CD14-positive monocyte (primary cell): ENCODE measurements around the gene PADI2. TPM values are rescaled to one million over a fixed set of nuclear protein-coding genes. Genes with fewer than 3 reads are reported as not detected.

ENCODE experiments used
- DNase-seq, 3 donors: peaks; one replicate each; pipeline ENCODE4 v3.0.0-alpha.2; 2011 to 2022
- H2AFZ ChIP-seq: 2 replicates; pipeline ENCODE4 v1.6.0; 2012; ENCODE audit warnings: mild to moderate bottlenecking, low read depth, low read length, inconsistent platforms; ENCODE audit not compliant: insufficient read depth, poor library complexity, severe bottlenecking
- H3K27ac ChIP-seq, 2 donors: 1 replicate in 1 of 2; 2 replicates in 1 of 2; pipeline ENCODE4 v1.5.1; 2012 to 2013; ENCODE audit warnings: low read length in 2 of 2, control low read depth in 1 of 2, inconsistent platforms in 1 of 2, low read depth in 1 of 2, mild to moderate bottlenecking in 1 of 2
- H3K27me3 ChIP-seq, 2 donors: one replicate each; pipeline versions ENCODE4 v1.6.0 to v1.6.1; 2011 to 2013; ENCODE audit warnings: low read length in 2 of 2; ENCODE audit not compliant: control insufficient read depth in 2 of 2, insufficient read depth in 2 of 2
- H3K36me3 ChIP-seq, 2 donors: replicated peaks in 1 of 2; 1 replicate in 1 of 2; 2 replicates in 1 of 2; pipeline versions ENCODE4 v1.5.1 to v1.6.1; 2012 to 2013; ENCODE audit warnings: low read length in 2 of 2, control low read depth in 1 of 2, inconsistent platforms in 1 of 2, mild to moderate bottlenecking in 1 of 2; ENCODE audit not compliant: insufficient read depth in 2 of 2, control insufficient read depth in 1 of 2
- H3K4me1 ChIP-seq, 2 donors: 1 replicate in 1 of 2; 2 replicates in 1 of 2; pipeline versions ENCODE4 v1.5.1 to v1.6.1; 2012 to 2013; ENCODE audit warnings: low read length in 2 of 2, control low read depth in 1 of 2, inconsistent platforms in 1 of 2, mild to moderate bottlenecking in 1 of 2, moderate library complexity in 1 of 2; ENCODE audit not compliant: insufficient read depth in 2 of 2, control insufficient read depth in 1 of 2
- H3K4me2 ChIP-seq: replicated peaks from 2 replicates; pipeline ENCODE3; 2012; ENCODE audit warnings: low read length, moderate library complexity, mild to moderate bottlenecking; ENCODE audit not compliant: poor library complexity, severe bottlenecking; ENCODE audit errors: extremely low read depth
- H3K4me3 ChIP-seq, 3 experiments: fragments of 200-600 bp in 1 of 3; sonication (generic) in 1 of 3; replicated peaks in 1 of 3; 1 replicate in 2 of 3; 2 replicates in 1 of 3; pipeline ENCODE4 v1.5.1; 2011 to 2013; ENCODE audit warnings: low read length in 3 of 3, mild to moderate bottlenecking in 3 of 3, control low read depth in 2 of 3, low read depth in 2 of 3, inconsistent platforms in 1 of 3, moderate library complexity in 1 of 3
- H3K79me2 ChIP-seq: 2 replicates; pipeline ENCODE4 v1.6.0; 2012; ENCODE audit warnings: mild to moderate bottlenecking, control low read depth, inconsistent platforms, low read length, moderate library complexity; ENCODE audit not compliant: insufficient read depth
- H3K9ac ChIP-seq: 2 replicates; pipeline ENCODE4 v1.6.0; 2017; ENCODE audit warnings: low read length, mild to moderate bottlenecking; ENCODE audit not compliant: insufficient read depth, poor library complexity, severe bottlenecking
- H3K9me3 ChIP-seq, 2 donors: replicated peaks in 1 of 2; 1 replicate in 1 of 2; 2 replicates in 1 of 2; pipeline versions ENCODE4 v1.5.1 to v1.6.1; 2012 to 2013; ENCODE audit warnings: low read length in 2 of 2, control low read depth in 1 of 2; ENCODE audit not compliant: control insufficient read depth in 1 of 2, insufficient read depth in 1 of 2
- H4K20me1 ChIP-seq: 2 replicates; pipeline ENCODE4 v1.6.0; 2012; ENCODE audit warnings: mild to moderate bottlenecking, low read length, control low read depth, moderate library complexity; ENCODE audit not compliant: insufficient read depth
- H3K27ac Mint-ChIP-seq, 7 donors: one replicate each; pipeline ENCODE4 v1.8.0; 2020; ENCODE audit warnings: mild to moderate bottlenecking in 7 of 7, mixed read lengths in 7 of 7, moderate library complexity in 6 of 7, inconsistent platforms in 2 of 7
- H3K27me3 Mint-ChIP-seq, 3 donors: one replicate each; pipeline ENCODE4 v1.8.0; 2021 to 2022; ENCODE audit warnings: low read depth in 3 of 3, mild to moderate bottlenecking in 3 of 3, mixed read lengths in 3 of 3, moderate library complexity in 3 of 3, inconsistent platforms in 1 of 3
- H3K36me3 Mint-ChIP-seq, 2 donors: one replicate each; pipeline ENCODE4 v1.8.0; 2020; ENCODE audit warnings: mixed read lengths in 2 of 2, inconsistent platforms in 1 of 2, mild to moderate bottlenecking in 1 of 2
- H3K4me1 Mint-ChIP-seq: one replicate; pipeline ENCODE4 v1.8.0; 2020; ENCODE audit warnings: mild to moderate bottlenecking, mixed read lengths
- H3K4me3 Mint-ChIP-seq, 2 donors: one replicate each; pipeline ENCODE4 v1.8.0; 2020; ENCODE audit warnings: mild to moderate bottlenecking in 2 of 2, mixed read lengths in 2 of 2, moderate library complexity in 1 of 2
- H3K9me3 Mint-ChIP-seq, 7 donors: one replicate each; pipeline ENCODE4 v1.8.0; 2020 to 2022; ENCODE audit warnings: mixed read lengths in 7 of 7, mild to moderate bottlenecking in 6 of 7, moderate library complexity in 6 of 7, inconsistent platforms in 2 of 7
- WGBS: methylation state at CpG from one replicate; pipeline ENCODE4 v1.1.5; 2013; ENCODE audit warnings: missing lambda C conversion rate; ENCODE audit not compliant: insufficient coverage; 5-methylcytosine and 5-hydroxymethylcytosine counted together
- intact Hi-C, 2 donors: fragments of 100-400 bp; cut with micrococcal nuclease; formaldehyde crosslinking; loops; one replicate each; pipeline versions ENCODE4 v1.15.0 to v1.15.1; 2023
- polyA plus RNA-seq, 3 donors: library from polyadenylated mRNA; depleted of rRNA in 1 of 3; unstranded in 2 of 3; stranded (reverse) in 1 of 3; fragments of 300-500 nt in 2 of 3; fragments of >200 nt in 1 of 3; fragmentation: Illumina TruSeq in 2 of 3; gene quantifications; 1 replicate in 2 of 3; 2 replicates in 1 of 3; pipeline ENCODE4 v1.2.3, GENCODE V29; 2012 to 2021
- TF ChIP-seq, protein P1 (sequence below): fragments of 200-600 bp; IDR thresholded peaks from one replicate; pipeline ENCODE4 v1.8.0; 2022; ENCODE audit warnings: antibody characterized with exemption, mild to moderate bottlenecking

PADI2 gene
- polyA plus RNA-seq, 3 donors, result 18.6 to 61.7 (median 32.6) TPM

DNA sequence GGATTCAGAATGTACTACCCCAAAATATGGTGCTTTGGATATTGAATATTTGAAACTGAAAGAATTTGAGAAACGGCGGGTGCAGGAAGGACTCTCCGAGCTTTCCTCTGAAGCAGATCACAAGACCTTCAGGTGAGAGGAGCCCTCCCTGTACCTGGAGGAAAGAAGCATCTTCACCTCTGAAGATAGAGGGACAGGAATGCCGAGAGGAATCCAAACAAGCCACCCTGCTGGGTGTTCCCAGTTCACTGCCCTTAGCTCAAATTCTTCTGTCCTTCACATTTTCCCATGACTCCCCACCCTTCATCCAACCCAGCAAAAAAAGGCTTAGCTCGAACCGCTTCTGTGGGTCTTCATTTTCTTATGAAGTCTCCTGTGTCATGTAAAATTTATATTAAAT is 18.2 kb upstream of the PADI2 start:
- Histone ChIP-seq H4K20me1 (no peaks in the 10 kb centered on the region), H3K4me1 (peaks cover 25 to 28% of the 10 kb centered on the region in 2 donors), H3K9me3 (no peaks in the 10 kb centered on the region), H3K27ac (no peak overlapping the region), H3K36me3 (no peaks in the 10 kb centered on the region), H3K79me2 (no peaks in the 10 kb centered on the region), H3K4me3 (no peak overlapping the region), H2AFZ (no peak overlapping the region), H3K27me3 (no peaks in the 10 kb centered on the region), H3K4me2 (no peak overlapping the region), H3K9ac (no peak overlapping the region)
- Mint-ChIP-seq H3K36me3 (peaks cover 0 to 2% of the 10 kb centered on the region in 2 donors), H3K4me3 (no peak overlapping the region), H3K27ac (no peak overlapping the region), H3K9me3 (peaks cover 0 to 3% (median 0%) of the 10 kb centered on the region in 7 donors), H3K27me3 (peaks cover 0 to 7% (median 5%) of the 10 kb centered on the region in 3 donors), H3K4me1 (peaks cover 33% of the 10 kb centered on the region)
- intact Hi-C loops, result no loop called here
- 100% methylated on average over 2 of the region's 6 CpGs for WGBS
- TF ChIP-seq, protein P1, sequence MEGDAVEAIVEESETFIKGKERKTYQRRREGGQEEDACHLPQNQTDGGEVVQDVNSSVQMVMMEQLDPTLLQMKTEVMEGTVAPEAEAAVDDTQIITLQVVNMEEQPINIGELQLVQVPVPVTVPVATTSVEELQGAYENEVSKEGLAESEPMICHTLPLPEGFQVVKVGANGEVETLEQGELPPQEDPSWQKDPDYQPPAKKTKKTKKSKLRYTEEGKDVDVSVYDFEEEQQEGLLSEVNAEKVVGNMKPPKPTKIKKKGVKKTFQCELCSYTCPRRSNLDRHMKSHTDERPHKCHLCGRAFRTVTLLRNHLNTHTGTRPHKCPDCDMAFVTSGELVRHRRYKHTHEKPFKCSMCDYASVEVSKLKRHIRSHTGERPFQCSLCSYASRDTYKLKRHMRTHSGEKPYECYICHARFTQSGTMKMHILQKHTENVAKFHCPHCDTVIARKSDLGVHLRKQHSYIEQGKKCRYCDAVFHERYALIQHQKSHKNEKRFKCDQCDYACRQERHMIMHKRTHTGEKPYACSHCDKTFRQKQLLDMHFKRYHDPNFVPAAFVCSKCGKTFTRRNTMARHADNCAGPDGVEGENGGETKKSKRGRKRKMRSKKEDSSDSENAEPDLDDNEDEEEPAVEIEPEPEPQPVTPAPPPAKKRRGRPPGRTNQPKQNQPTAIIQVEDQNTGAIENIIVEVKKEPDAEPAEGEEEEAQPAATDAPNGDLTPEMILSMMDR, result no peak
- DNase-seq, result no peak

DNA sequence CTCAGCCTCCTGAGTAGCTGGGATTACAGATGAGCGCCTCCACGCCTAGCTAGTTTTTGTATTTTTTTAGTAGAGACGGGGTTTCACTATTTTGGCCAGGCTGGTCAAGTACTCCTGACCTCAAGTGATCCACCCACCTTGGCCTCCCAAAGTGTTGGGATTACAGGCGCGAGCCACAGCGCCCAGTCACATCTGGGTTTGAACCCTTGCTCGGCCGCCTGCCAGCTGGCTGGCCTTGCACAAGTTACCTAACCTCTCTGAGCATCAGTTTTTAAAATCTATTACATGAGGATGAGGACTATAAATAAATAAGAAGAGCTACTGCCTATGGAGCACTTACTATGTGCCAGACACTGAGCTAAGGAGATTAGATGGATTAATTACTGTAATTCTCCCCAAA is 17.7 kb upstream of the PADI2 start:
- Histone ChIP-seq H2AFZ (no peak overlapping the region), H3K27ac (no peak overlapping the region), H3K4me2 (no peak overlapping the region), H3K9me3 (no peaks in the 10 kb centered on the region), H3K27me3 (no peaks in the 10 kb centered on the region), H3K4me3 (no peak overlapping the region), H3K79me2 (no peaks in the 10 kb centered on the region), H4K20me1 (no peaks in the 10 kb centered on the region), H3K36me3 (no peaks in the 10 kb centered on the region), H3K4me1 (peaks cover 20 to 23% of the 10 kb centered on the region in 2 donors), H3K9ac (no peak overlapping the region)
- intact Hi-C loops, result no loop called here
- peaks cover 0 to 7% (median 5%) of the 10 kb centered on the region in 3 donors for H3K27me3 Mint-ChIP-seq
- no peak overlapping the region for H3K27ac Mint-ChIP-seq
- H3K4me3 Mint-ChIP-seq, result no peak overlapping the region
- TF ChIP-seq, protein P1, result no peak
- DNase-seq, result no peak
- 100% methylated on average over 3 of the region's 8 CpGs for WGBS
- H3K36me3 Mint-ChIP-seq, result peaks cover 0 to 2% of the 10 kb centered on the region in 2 donors
- H3K9me3 Mint-ChIP-seq, result peaks cover 0 to 3% (median 0%) of the 10 kb centered on the region in 7 donors
- peaks cover 28% of the 10 kb centered on the region for H3K4me1 Mint-ChIP-seq
